T-helper 17 cell (primary cell): ENCODE measurements around the gene GDPGP1. TPM values are rescaled to one million over a fixed set of nuclear protein-coding genes. Genes with fewer than 3 reads are reported as not detected.
A peak's percentile ranks its signal among the peaks of the same experiment; 100 is the strongest.

ENCODE experiments used
- ATAC-seq: fragments of 150-1000 bp; cut with Tn5 transposase; 2 replicates; pipeline ENCODE4 v1.10.0; 2021; ENCODE audit warnings: mild to moderate bottlenecking, moderate library complexity
- DNase-seq, 3 donors: peaks; one replicate each; pipeline versions ENCODE4 v3.0.0 to v3.0.0-alpha.2; 2020 to 2021
- H3K9me3 ChIP-seq: one replicate; pipeline ENCODE4 v1.7.0; 2013; ENCODE audit warnings: low read length, mild to moderate bottlenecking; ENCODE audit not compliant: control insufficient read depth, poor library complexity, severe bottlenecking
- H3K27ac Mint-ChIP-seq: one replicate; pipeline ENCODE4 v1.8.0; 2022; ENCODE audit warnings: mild to moderate bottlenecking, moderate library complexity, mixed read lengths
- H3K27me3 Mint-ChIP-seq: one replicate; pipeline ENCODE4 v1.8.0; 2022; ENCODE audit warnings: mixed read lengths
- H3K36me3 Mint-ChIP-seq: one replicate; pipeline ENCODE4 v1.8.0; 2022; ENCODE audit warnings: low read depth, mixed read lengths
- H3K4me1 Mint-ChIP-seq: one replicate; pipeline ENCODE4 v1.8.0; 2022; ENCODE audit warnings: mild to moderate bottlenecking, mixed read lengths
- H3K4me3 Mint-ChIP-seq: one replicate; pipeline ENCODE4 v1.8.0; 2022; ENCODE audit warnings: mild to moderate bottlenecking, moderate library complexity, mixed read lengths
- total RNA-seq, 4 donors: library from RNA in 2 of 4; stranded (reverse) in 2 of 4; gene quantifications; one replicate each; pipeline ENCODE4 v1.2.3 and lab custom pipeline; 2022 to 2026

The GDPGP1 gene
- total RNA-seq, 2 donors from 2014 or later = 3.7 to 4.6 TPM

DNA sequence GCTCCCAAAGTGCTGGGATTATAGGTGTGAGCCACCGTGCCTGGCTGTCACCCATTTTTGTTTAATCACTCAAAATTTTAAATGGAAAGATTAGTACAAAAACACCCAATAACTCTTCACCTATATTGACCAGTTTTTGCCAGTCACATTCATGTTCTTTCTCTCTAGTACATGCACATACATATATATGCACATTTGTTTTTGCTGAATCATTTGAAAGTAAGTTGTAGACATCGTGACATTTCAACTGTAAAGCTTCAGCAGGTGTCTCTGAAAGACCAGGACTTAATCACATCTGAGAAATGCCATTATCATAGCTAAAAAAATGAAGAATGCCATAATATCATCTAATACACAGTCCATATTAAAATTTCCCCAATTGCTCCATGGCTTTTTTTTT is 39.4 kb upstream of the GDPGP1 start:
- H3K9me3 ChIP-seq = no peaks in the 10 kb centered on the region
- no peaks in the 10 kb centered on the region for H3K27me3 Mint-ChIP-seq
- peaks cover 25% of the 10 kb centered on the region for H3K4me1 Mint-ChIP-seq
- no peak for ATAC-seq
- no peak for DNase-seq
- H3K4me3 Mint-ChIP-seq = no peak overlapping the region
- no peak overlapping the region for H3K27ac Mint-ChIP-seq
- H3K36me3 Mint-ChIP-seq = no peaks in the 10 kb centered on the region

DNA sequence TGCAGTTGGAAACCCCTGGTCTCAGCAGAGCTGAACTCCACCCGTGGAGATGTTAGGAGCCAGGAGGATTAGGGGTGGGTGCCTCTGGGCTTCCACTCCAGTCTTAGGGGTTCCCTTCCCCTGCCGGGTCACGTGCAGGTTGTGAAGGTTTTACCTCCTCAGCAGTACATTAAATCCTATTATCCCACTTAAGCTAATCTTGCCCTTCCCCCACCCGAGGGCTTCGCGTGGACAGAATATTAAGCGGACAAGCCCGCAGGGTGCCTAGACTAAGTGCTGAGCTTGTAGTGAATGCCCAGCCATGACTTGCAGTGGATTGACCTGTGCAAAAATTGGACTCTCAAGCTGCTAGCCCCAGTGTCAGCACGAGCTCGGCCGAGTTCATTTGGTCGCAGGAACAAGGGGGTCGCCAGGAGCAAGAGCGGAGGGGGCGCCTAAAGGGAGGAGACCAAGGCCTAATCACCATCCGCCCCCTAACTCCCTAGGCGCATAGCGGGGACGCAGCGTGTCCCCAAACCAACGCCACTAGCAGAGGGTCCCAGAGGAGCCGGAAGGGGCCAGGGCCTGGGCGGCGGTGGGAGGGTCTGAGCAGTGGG is 33.4 kb upstream of the GDPGP1 start:
- ATAC-seq = no peak
- H3K4me3 Mint-ChIP-seq = peak overlapping the region; percentile 91
- no peak for DNase-seq
- H3K4me1 Mint-ChIP-seq = peaks cover 24% of the 10 kb centered on the region
- no peaks in the 10 kb centered on the region for H3K36me3 Mint-ChIP-seq
- peak overlapping the region; percentile 47 for H3K27ac Mint-ChIP-seq
- H3K27me3 Mint-ChIP-seq = no peaks in the 10 kb centered on the region
- no peaks in the 10 kb centered on the region for H3K9me3 ChIP-seq

DNA sequence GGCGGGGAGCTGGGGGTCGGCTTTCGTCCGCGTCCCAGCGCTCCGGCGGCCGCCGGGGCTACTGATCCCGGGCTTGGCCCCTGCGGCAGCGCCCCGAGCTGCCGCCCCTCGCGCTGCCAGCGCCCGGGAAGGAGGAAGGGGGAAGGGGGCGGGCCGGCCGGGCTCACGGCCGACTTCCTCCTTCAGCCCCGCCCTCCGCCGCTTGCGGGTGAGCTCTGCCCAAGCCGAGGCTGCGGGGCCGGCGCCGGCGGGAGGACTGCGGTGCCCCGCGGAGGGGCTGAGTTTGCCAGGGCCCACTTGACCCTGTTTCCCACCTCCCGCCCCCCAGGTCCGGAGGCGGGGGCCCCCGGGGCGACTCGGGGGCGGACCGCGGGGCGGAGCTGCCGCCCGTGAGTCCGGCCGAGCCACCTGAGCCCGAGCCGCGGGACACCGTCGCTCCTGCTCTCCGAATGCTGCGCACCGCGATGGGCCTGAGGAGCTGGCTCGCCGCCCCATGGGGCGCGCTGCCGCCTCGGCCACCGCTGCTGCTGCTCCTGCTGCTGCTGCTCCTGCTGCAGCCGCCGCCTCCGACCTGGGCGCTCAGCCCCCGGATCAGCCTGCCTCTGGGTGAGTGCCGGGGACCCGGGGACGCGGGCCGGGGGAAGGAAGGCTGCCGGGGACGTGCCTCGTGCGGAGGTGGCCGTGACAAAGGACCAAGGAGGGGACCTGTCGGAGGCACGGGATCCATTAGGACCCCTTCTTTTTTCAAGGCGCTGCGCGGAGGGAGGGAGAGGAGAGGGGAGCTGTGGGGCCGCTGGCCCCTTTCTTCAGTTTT is 32.7 kb upstream of the GDPGP1 start, which contains the start of gene SEMA4B:
Gene SEMA4B (plus strand): TSS at position 201 of the 814 bp plus-strand sequence. CDS start 249 bp downstream, at position 450.
- ATAC-seq = peak; percentile 94
- peak within 1 kb of the TSS; percentile 91 for H3K4me3 Mint-ChIP-seq
- peaks cover 24% of the 10 kb centered on the region for H3K4me1 Mint-ChIP-seq
- no peaks in the 10 kb centered on the region for H3K27me3 Mint-ChIP-seq
- H3K9me3 ChIP-seq = no peaks in the 10 kb centered on the region
- DNase-seq = peak; percentile 53 to 75 (median 71)
- peak within 1 kb of the TSS; percentile 92 for H3K27ac Mint-ChIP-seq
- H3K36me3 Mint-ChIP-seq = no peaks in the 10 kb centered on the region

DNA sequence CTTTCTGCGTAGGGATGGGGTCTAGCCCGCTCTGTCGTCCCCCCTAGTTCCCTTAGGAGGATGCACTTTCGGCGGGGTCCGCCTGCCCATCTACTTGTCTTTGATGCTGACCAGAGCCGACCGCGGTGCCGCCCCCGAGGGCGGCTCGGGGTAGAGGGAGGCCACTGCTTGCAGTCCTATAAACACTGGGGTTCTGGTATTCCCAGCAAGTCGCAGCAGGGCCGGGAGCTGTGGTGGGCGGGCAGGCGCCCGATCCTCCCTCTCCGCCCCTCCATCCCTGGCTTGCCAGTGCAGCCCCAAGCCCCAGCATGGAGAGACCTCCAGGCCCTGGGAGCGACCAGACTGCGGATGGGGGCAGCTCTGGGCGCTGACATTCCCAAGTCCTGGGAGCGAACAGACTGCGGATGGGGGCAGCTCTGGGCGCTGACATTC is 32.0 kb upstream of the GDPGP1 start:
- Mint-ChIP-seq H3K4me3 (peak overlapping the region; percentile 97), H3K27me3 (no peaks in the 10 kb centered on the region), H3K36me3 (no peaks in the 10 kb centered on the region), H3K27ac (peak overlapping the region; percentile 92), H3K4me1 (peaks cover 24% of the 10 kb centered on the region)
- ATAC-seq (no peak), DNase-seq (no peak)
- no peaks in the 10 kb centered on the region for H3K9me3 ChIP-seq

DNA sequence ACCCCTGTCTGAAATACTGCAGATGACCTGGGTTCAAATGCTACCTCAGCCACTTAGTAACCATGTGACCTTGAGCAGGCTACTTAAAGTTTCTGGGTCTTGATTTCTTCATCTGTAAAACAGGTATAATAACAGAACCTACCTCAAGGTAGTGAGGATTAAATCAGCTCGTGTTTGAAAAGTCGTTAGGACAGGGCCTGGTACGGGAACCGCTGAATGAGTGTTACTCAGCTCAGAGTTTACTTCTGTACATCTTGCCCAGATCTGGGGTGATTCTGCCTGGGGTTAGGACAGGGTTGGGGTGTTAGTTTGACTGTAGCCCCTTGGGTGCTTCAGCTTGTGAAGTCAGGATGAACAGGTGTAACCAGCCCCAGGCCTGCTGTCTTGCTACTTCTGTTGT is 31.1 kb upstream of the GDPGP1 start:
- Mint-ChIP-seq H3K4me3 (peak overlapping the region; percentile 97), H3K4me1 (peaks cover 24% of the 10 kb centered on the region), H3K36me3 (no peaks in the 10 kb centered on the region), H3K27ac (peak overlapping the region; percentile 92), H3K27me3 (no peaks in the 10 kb centered on the region)
- DNase-seq (no peak), ATAC-seq (no peak)
- H3K9me3 ChIP-seq = no peaks in the 10 kb centered on the region

DNA sequence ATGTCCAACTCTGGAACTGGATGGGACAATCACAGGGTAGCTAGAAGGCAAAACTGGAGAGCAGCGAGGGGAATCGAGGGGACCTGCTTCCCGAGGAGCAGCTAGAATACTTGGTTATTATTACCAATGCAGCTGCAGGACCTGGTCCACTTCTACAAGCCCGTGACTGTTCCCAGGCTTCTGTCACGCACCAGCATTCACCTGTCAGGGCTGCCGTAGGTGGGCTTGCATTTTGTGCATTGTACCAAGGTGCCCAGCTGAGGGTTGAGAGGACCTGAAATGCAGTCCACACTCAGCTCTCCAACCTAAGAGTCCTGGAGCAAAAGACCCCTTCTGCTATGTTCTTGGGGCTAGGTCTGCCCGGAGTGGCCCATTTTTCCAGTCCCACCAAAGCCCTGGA is 30.5 kb upstream of the GDPGP1 start:
- H3K36me3 Mint-ChIP-seq = no peaks in the 10 kb centered on the region
- H3K27ac Mint-ChIP-seq = peak overlapping the region; percentile 92
- H3K27me3 Mint-ChIP-seq = no peaks in the 10 kb centered on the region
- ATAC-seq (no peak), DNase-seq (no peak)
- no peak overlapping the region for H3K4me3 Mint-ChIP-seq
- no peaks in the 10 kb centered on the region for H3K9me3 ChIP-seq
- H3K4me1 Mint-ChIP-seq = peaks cover 22% of the 10 kb centered on the region

DNA sequence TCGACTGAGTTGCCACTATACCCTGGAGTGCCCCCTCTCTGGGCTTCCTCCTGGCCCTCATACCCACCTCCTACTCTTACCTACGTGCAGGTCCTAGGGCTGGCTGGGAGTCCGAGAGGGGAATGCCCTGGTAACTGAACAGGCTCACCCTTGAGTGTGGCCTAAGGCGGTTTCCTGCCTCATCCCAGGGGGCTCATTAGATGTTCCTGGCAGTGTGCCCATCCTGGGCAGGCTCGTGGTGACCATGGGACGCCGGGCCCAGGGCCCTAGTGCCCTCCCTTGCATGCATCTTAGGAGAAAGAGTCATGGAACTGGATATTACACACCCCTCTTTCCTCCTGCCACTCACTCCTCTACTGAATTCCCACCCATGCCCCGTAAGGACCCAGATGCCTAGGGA is 30.1 kb upstream of the GDPGP1 start:
- no peak overlapping the region for H3K4me3 Mint-ChIP-seq
- H3K9me3 ChIP-seq = no peaks in the 10 kb centered on the region
- H3K36me3 Mint-ChIP-seq = no peaks in the 10 kb centered on the region
- DNase-seq (no peak), ATAC-seq (no peak)
- peaks cover 22% of the 10 kb centered on the region for H3K4me1 Mint-ChIP-seq
- H3K27ac Mint-ChIP-seq = no peak overlapping the region
- no peaks in the 10 kb centered on the region for H3K27me3 Mint-ChIP-seq

DNA sequence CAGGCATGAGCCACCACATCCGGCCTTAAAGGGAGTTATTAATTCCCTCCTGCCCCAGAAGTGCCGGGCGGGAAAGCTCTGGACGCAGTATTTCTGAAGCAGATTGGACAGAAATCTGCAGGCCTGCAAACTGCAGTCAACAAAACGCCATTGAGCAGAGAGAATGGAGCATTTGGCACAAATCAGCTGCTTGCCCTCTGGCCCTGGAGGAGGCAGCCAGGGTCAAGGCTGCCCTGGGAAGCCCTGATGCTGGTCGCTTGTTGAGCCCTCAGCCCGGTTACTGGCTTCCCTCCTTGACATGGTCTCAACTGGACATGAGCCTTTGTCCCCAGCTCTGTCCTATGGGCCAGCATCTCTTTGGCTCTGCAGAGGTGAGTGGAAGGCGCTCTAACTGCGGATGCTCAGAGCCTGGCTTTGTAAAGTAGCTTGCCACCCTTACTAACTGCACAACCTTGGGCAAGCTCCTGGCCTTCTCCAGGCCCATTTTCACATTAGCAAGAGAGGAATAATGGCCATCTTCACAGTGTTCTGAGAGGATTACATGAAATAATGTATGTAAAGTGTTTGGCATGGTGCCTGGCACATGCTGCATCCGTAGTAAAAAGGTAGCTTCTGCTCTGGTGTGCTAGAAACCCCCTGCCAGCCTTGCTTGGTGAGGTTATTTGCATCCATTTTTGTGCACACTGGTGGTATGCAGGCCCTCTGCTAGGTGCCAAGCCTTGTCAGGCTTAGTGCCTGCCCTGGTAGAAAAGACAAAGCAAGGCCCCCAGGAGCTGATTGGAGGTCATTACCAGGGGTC is 28.8 kb upstream of the GDPGP1 start:
- peaks cover 3% of the 10 kb centered on the region for H3K36me3 Mint-ChIP-seq
- no peaks in the 10 kb centered on the region for H3K9me3 ChIP-seq
- DNase-seq (no peak), ATAC-seq (no peak)
- H3K27me3 Mint-ChIP-seq = no peaks in the 10 kb centered on the region
- H3K4me3 Mint-ChIP-seq = no peak overlapping the region
- no peak overlapping the region for H3K27ac Mint-ChIP-seq
- H3K4me1 Mint-ChIP-seq = peaks cover 30% of the 10 kb centered on the region

DNA sequence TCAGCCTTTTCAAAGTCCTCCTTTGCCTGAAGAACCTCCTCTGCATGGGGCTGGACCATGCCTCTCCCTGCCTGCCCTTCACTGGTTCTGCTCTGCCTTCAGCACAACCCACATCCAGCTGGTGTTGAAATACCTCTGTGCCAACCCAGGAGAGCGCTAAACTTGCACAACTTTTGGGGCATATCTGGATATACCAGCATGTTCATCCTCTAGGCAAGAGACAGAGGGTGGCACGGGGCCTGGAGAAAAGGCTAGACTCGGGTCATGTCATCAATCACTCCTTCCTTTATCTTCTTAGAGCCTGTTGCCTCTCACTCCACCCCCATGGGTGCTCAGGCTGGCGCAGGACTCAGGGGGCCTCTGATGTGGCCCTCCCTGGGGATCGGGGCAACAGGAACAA is 28.1 kb upstream of the GDPGP1 start:
- Mint-ChIP-seq H3K27ac (no peak overlapping the region), H3K36me3 (peaks cover 6% of the 10 kb centered on the region), H3K27me3 (no peaks in the 10 kb centered on the region), H3K4me1 (peaks cover 33% of the 10 kb centered on the region), H3K4me3 (no peak overlapping the region)
- DNase-seq = no peak
- no peak for ATAC-seq
- no peaks in the 10 kb centered on the region for H3K9me3 ChIP-seq

DNA sequence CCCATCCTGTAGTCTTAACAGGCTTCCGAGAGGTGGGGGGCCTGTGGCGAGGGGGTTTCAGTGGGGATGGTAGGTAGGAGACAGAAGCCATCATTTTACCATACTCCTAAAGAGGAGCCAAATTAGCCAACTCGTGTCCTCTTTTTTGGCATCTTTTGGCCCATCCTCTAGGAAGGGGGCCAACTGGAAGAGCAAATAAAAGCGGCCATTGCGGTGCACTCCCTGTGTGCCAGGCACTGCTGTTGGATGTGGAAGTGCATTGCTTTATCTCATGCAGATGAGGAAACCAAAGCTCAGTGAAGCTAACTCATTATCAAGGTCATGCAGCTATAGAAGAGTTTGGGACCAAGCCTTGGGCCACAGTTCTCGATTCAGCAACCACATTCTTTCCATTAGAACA is 26.8 kb upstream of the GDPGP1 start:
- Mint-ChIP-seq H3K27ac (no peak overlapping the region), H3K4me1 (peaks cover 43% of the 10 kb centered on the region)

DNA sequence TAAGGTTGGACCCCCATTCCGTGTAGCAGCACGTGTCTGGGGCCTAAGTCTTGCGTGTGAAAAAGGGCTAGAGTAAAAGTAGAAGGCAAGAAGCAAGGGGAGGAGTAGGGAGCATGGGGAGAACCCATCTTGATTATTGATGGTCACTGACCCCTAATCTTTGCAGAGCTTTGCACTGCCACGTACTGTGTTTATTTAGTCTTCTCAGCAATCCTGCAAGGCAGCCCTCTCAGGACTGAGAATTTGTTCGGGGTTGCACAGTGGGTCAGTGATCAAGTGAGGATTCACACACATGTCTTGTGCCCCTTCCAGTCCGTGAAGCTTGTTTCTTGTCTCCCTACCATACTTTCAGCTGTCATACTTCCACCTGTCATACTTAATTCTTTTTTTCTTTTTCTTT is 25.7 kb upstream of the GDPGP1 start:
- H3K36me3 Mint-ChIP-seq = peaks cover 6% of the 10 kb centered on the region
- ATAC-seq (no peak), DNase-seq (no peak)
- H3K4me3 Mint-ChIP-seq = no peak overlapping the region
- peaks cover 33% of the 10 kb centered on the region for H3K4me1 Mint-ChIP-seq
- no peak overlapping the region for H3K27ac Mint-ChIP-seq
- no peaks in the 10 kb centered on the region for H3K27me3 Mint-ChIP-seq
- no peaks in the 10 kb centered on the region for H3K9me3 ChIP-seq

More for the DNA sequence above, 26.8 kb upstream of the GDPGP1 start:
- H3K9me3 ChIP-seq = no peaks in the 10 kb centered on the region
- Mint-ChIP-seq H3K36me3 (peaks cover 6% of the 10 kb centered on the region), H3K27me3 (no peaks in the 10 kb centered on the region), H3K4me3 (no peak overlapping the region)
- ATAC-seq (no peak), DNase-seq (no peak)

DNA sequence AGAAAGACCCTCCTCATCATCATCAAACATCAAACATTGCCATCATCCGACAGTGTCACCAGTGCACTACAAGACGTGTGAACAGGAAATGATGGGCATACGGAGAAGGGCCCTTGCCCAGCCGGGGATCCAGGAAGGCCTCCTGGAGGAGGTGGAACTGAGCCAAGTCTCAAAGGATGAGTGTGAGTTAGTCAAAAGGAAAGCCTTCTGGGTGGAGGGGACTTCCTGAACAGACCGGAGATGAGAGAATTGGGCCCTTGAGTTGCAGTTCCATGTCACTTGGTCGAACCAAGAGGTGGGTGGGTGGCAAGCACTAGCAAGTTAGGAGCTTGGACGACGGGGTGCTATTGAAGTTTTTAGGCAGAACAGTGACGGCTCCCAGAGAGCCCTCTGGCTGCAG is 24.4 kb upstream of the GDPGP1 start:
- Mint-ChIP-seq H3K27ac (peak overlapping the region; percentile 70), H3K36me3 (peaks cover 6% of the 10 kb centered on the region), H3K4me1 (peaks cover 33% of the 10 kb centered on the region), H3K4me3 (peak overlapping the region; percentile 65), H3K27me3 (no peaks in the 10 kb centered on the region)
- H3K9me3 ChIP-seq = no peaks in the 10 kb centered on the region
- DNase-seq = no peak
- ATAC-seq = no peak

DNA sequence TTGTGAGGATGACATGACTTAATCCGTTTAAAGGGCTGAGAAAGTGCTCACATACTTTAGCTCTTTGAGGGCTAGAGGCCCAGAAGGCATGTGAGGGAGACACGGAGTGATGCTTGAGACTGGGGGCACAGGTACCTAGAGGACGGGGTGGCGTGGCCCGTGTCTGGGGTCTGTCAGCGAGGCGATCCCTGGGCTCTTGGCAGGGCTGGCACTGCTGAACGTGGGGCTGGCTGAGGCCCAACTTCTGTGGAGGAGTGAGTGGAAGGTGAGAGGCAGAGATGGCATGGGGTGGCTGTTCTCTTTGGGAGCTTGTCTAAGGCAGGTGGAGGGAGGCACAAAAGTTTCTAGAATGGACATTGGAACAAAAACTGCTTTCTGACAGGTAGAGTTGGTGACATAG is 23.4 kb upstream of the GDPGP1 start:
- Mint-ChIP-seq H3K4me1 (peaks cover 31% of the 10 kb centered on the region), H3K36me3 (peaks cover 6% of the 10 kb centered on the region), H3K27ac (peak overlapping the region; percentile 70), H3K4me3 (peak overlapping the region; percentile 43), H3K27me3 (no peaks in the 10 kb centered on the region)
- ATAC-seq (no peak), DNase-seq (no peak)
- H3K9me3 ChIP-seq = no peaks in the 10 kb centered on the region
